ENCODE data around the gene SERPINB7.

GRCh38 chr18:63757541-63757940, 17.7 kb upstream of the SERPINB7 start:
- no peak for TF ChIP-seq CTCF (IDR thresholded peaks at IDR 0.05)
- no peak for TF ChIP-seq JUND (IDR thresholded peaks at IDR 0.05)
- no peak for TF ChIP-seq MEF2A (IDR thresholded peaks at IDR 0.05; ENCODE audit: borderline replicate concordance, low read depth)
- no peak for TF ChIP-seq REST (IDR thresholded peaks at IDR 0.05; ENCODE audit: low read depth, low read length)
- TF ChIP-seq ZBTB33 (IDR thresholded peaks at IDR 0.05; ENCODE audit: borderline replicate concordance, low read depth) = no peak
- TF ChIP-seq TEAD4 (IDR thresholded peaks at IDR 0.05; ENCODE audit: borderline replicate concordance, insufficient read depth) = no peak
- no peak for TF ChIP-seq CHD2 (IDR thresholded peaks at IDR 0.05; ENCODE audit: low read length, partially characterized antibody)
- no peak for TF ChIP-seq POLR2AphosphoS5 (IDR thresholded peaks at IDR 0.05; ENCODE audit: low read depth, low read length)
- TF ChIP-seq FOSL2 (IDR thresholded peaks at IDR 0.05; ENCODE audit: borderline replicate concordance, low read depth) = no peak
- TF ChIP-seq GABPA (IDR thresholded peaks at IDR 0.05; ENCODE audit: low read depth) = no peak
- TF ChIP-seq MAX (IDR thresholded peaks at IDR 0.05; ENCODE audit: low read depth) = no peak
- no peak for TF ChIP-seq PBX3 (IDR thresholded peaks at IDR 0.05)
- no peak for TF ChIP-seq EZH2phosphoT487 (IDR thresholded peaks at IDR 0.05; ENCODE audit: borderline replicate concordance, low read depth)
- TF ChIP-seq MXI1 (IDR thresholded peaks at IDR 0.05; ENCODE audit: low read depth, low read length) = no peak

Measured in SK-N-SH (cell line).